NCI-H2029 (cell line): ENCODE results near the gene CDH13.

Source experiments
- DNase-seq: peaks from one replicate; lab custom pipeline; 2025; lab: John Stamatoyannopoulos, UW

Gene CDH13

GRCh38 chr16:83723244-83723643, 1096.5 kb downstream of the CDH13 start:
- DNase-seq = no peak

DNA sequence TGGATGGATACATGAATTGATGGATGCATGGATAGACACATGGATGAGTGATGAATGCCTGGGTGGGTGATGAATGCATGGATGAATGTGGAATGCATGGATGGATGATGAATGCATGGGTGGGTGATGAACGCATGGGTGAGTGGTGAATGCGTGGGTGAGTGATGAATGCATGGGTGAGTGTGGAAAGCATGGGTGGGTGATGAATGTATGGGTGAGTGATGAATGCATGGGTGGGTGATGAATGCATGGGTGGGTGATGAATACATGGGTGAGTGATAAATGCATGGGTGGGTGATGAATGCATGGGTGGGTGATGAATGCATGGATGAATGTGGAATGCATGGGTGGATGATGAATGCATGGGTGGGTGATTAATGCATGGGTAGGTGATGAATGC, 1097.1 kb downstream of the CDH13 start:
- no peak for DNase-seq

DNA sequence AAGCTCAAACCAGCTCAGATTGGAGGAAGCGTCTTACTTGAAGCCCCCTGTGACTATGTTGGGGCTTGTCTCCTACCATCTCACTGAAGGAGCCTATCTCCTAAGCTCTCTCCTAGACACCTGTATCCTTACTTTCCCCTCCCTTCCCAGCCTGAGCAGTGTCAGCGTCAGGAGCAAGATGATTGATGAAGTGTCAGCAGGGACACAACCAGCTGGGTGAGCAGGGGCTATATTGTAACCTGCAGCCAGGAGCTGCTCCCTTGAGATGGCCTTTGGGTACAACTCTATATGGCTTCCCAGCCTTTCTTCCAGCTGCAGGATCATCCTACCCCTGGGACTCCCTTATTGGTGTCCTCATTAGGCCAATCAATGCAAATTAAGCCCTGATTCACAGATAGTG, 1097.8 kb downstream of the CDH13 start:
- DNase-seq = no peak

- no peak for DNase-seq
Observed at GRCh38 chr16:83725313-83725712, 1098.5 kb downstream of the CDH13 start.

GRCh38 chr16:83727018-83727417, 1100.2 kb downstream of the CDH13 start:
- no peak for DNase-seq

- DNase-seq = no peak
Observed at GRCh38 chr16:83727751-83728352, 1101.1 kb downstream of the CDH13 start.

- DNase-seq = peak; percentile 41
Observed at GRCh38 chr16:83728492-83728891, 1101.7 kb downstream of the CDH13 start.

- no peak for DNase-seq
Observed at GRCh38 chr16:83730812-83731211, 1104.0 kb downstream of the CDH13 start.

DNA sequence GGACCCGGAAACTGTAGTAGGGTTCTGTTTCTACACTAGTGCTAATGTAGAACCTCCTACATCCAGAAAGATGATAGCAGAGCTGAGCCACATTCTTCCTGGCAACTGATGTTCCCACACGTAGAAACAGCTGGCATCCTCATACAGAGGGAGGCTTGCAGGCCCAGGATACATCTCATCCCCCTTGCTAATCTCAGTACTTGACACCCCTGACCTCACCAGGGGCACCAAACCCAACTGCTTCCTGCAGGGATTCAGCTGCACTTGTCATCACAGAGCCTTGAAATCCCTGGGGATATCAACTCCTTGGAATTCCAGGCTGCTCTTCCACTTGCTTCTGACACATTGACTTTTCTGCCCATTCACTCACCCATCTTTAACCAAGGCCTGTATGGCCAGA, 1105.8 kb downstream of the CDH13 start:
- DNase-seq = no peak

GRCh38 chr16:83733301-83733700, 1106.5 kb downstream of the CDH13 start:
- DNase-seq = peak; percentile 75

DNA sequence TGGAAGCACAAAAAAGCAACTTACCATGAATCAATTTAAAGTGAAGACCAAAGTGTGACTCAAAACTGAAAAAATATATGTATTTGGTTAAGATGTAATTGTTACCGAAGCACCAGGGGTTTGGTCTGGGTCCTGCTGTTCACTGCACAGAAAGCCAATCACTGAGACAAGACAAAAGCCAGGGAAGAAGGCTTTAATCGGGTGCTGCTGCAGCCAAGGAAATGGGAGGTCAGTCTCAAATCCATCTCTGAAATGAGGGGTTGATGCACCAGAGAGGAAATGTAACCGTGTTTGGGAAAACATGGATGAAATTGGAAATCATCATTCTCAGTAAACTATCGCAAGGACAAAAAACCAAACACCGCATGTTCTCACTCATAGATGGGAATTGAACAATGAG, 1107.4 kb downstream of the CDH13 start:
- no peak for DNase-seq

- DNase-seq = no peak
Observed at GRCh38 chr16:83737729-83738354, 1111.1 kb downstream of the CDH13 start.

GRCh38 chr16:83738923-83739503, 1112.2 kb downstream of the CDH13 start:
- no peak for DNase-seq

DNA sequence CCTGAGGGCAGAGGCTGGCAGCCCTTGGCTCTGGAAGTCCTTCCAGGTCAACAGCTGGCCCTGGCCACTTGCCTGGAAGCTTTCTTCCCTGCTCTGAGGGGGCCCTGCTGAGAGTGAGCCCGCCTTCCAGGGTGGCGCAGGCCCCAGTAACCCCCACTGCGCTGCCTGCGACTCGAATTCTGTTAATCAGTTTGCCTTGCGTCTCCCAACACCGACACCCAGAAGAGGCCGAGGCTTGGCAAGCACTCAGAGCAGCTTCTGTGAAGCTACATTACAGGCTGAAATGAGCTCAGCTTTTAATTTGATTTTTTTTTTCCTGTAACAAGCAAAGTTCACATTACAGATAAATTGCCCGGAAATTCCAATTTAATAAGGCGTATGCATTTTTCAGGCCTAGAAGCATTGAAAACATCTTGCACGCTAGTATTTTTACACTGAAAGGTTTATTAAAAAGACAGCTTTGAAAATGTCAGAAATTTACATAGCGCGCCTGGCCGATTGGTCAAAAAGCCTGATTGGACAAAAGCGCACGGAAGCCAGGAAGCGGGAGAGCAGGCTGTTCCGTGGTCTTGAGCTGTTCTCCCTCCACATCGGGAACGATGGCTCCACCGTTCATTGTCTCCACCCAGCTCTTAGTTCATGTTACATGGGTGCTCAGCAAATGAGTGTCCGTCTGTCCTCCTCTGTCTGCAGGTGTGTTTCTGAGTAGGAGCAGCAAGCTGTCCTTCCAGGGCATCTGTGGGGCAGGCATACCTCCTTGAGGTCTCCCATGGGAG, 1115.5 kb downstream of the CDH13 start:
- no peak for DNase-seq

- no peak for DNase-seq
Observed at GRCh38 chr16:83743241-83743640, 1116.5 kb downstream of the CDH13 start.

- no peak for DNase-seq
Observed at GRCh38 chr16:83743720-83744119, 1117.0 kb downstream of the CDH13 start.

DNA sequence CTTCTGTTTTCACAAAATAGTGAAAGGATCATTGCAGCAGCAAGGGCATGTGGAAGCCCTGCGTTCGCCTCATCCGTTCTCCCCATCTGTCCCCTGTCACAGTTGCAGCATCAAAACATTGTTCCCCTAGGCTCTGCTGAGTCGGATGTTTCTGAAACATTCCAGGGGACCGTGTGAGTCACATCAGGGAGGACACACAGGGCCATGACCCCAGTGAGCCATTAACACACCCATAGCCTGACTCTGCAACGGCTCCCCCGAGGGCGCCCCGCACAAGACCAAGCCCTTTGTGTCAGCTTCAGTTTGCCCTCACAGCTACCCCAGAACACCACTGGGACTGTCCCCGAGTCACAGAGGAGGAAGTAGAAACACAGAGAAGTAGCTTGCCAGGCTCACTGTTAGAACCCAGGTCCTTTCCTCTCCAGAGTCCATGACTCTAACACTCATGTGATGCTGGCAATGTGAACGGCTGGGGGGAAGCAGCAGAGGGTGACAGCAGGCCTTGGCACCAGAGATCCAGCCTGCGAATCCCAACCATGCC, 1117.7 kb downstream of the CDH13 start:
- DNase-seq = no peak

DNA sequence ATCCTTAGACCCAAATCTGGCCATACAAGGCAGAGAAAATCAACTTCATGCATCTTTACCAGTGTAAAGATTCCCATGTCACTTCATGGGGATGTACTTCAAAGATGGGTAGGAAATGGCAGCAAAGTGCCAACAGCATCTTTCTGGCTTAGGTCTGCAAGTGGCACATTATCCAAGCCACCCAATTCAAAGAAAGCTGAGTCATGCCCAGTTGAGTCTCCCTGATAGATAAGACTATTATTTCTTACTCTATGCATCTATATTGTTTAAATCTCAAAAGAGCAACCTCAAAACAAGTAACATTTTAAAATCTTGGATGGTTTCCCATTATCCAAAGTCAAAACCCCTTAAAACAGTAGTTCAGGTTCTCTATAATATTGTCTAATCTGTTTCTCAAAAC, 1119.8 kb downstream of the CDH13 start:
- no peak for DNase-seq

DNA sequence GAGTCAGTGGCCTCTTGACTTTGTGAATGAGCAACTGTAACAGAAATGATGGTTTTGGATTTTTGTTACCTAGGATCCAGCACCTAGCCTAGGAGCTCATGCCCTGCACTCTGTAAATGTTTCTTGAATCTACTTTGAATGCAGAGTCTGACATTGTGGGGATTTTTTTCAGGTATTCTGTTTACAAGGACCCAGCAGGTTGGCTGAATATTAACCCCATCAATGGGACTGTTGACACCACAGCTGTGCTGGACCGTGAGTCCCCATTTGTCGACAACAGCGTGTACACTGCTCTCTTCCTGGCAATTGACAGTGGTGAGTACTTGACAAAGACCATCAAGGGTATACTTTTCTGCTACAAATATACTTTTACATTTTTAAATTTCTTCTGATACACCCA, 1121.2 kb downstream of the CDH13 start:
- no peak for DNase-seq

DNA sequence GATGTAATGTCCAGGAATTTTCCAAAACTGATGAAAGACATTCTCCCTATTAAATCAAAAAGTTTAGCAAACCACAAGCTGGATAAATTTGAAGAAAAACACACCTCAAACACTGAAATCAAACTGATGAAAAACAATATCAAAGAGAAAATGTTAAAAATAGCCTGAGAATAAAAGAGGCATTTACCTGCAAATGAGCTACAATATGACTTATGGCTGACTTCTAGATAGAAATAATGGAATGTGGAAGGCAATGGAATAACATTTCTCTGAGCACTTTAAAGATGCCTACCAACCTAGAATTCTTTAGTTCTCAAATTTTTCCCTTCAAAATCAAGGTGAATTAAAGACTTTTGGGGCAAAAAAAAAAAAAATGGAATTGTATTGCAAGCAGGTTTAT, 1128.6 kb downstream of the CDH13 start:
- no peak for DNase-seq

DNA sequence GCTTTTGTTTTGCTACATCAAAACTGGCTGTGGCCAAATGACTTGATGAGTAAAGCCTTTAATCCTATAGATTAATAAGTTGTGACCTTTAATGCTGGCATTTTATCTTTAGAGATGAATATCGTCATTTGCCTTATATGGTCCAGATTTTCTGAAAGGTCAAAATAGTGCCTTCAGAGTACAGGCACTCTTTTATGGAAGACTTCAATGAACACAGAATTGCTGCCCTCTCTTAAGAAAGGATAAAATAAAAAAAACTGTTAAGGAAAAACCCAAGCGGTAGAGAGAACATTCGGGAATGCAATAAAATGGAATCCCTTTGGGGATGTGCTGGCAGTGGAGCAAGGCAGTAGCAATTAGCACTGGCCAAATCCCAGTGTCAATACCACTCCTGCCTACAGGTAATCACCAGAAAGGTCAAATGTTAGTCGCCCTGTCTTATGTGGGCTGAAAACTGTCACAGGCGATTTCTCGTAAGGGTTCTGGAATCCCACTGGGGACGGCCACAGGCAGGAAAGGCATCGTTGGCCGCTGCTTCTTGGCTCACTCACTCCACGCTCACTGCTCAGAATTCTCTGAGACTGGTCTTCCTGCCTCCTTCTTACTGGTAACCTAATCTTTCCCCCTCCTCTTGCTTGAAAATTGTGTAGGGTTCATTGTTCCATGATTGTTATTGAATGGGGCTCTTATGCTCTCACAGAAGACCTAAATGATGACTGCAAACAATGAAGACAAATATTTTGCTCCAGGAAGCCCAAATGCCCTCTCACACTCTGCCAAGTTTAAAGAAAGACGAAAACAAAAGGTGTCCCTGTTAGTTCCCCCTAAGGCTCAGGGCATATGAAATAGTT, 1135.6 kb downstream of the CDH13 start:
- DNase-seq = peak; percentile 73

GRCh38 chr16:83762992-83763358, 1136.2 kb downstream of the CDH13 start:
- no peak for DNase-seq
